Measurements from ENCODE around the gene ADAMTS6.

- TF ChIP-seq CTCF (IDR thresholded peaks at IDR 0.05) (no peak), REST (IDR thresholded peaks at IDR 0.05) (no peak), CBX8 (IDR thresholded peaks at IDR 0.05) (no peak), CEBPB (IDR thresholded peaks at IDR 0.05) (no peak), PHF8 (IDR thresholded peaks at IDR 0.05; ENCODE audit: borderline replicate concordance, low read depth) (no peak), E2F6 (IDR thresholded peaks at IDR 0.05; ENCODE audit: borderline replicate concordance, low read depth) (no peak), EP300 (IDR thresholded peaks at IDR 0.05) (no peak), MYC (IDR thresholded peaks at IDR 0.05; ENCODE audit: borderline replicate concordance, low read length) (no peak), SREBF2 (IDR thresholded peaks at IDR 0.05) (no peak), POLR2A (IDR thresholded peaks at IDR 0.05; ENCODE audit: low read length) (no peak), USF2 (IDR thresholded peaks at IDR 0.05) (no peak), SMC3 (IDR thresholded peaks at IDR 0.05) (no peak)
Observed at GRCh38 chr5:65185468-65185867, 296.3 kb downstream of the ADAMTS6 start.
